Smooth muscle cell (in vitro differentiated cells): ENCODE data around the gene PROX1. TPM values are rescaled to one million over a fixed set of nuclear protein-coding genes. Genes with fewer than 3 reads are reported as not detected.

Experiments
- DNase-seq: peaks from one replicate; lab custom pipeline; 2025; ENCODE audit not compliant: unreplicated experiment; lab: John Stamatoyannopoulos, UW
- H2AFZ ChIP-seq: fragments of 200-600 bp; sonication (generic); 2 replicates; pipeline ENCODE4 v1.6.0; 2016; ENCODE audit warnings: antibody characterized with exemption, low read depth, mild to moderate bottlenecking
- H3F3A ChIP-seq: fragments of 200-600 bp; sonication (generic); 2 replicates; pipeline ENCODE4 v1.6.0; 2017; ENCODE audit warnings: antibody characterized with exemption, low read depth
- H3K27ac ChIP-seq: fragments of 200-600 bp; sonication (generic); 2 replicates; pipeline ENCODE4 v1.5.1; 2016; ENCODE audit warnings: low read depth, mild to moderate bottlenecking
- H3K27me3 ChIP-seq: fragments of 200-600 bp; sonication (generic); 2 replicates; pipeline ENCODE4 v1.6.1; 2016; ENCODE audit warnings: low read depth, mild to moderate bottlenecking
- H3K36me3 ChIP-seq: fragments of 200-600 bp; sonication (generic); 2 replicates; pipeline ENCODE4 v1.5.1; 2016; ENCODE audit warnings: low read depth
- H3K4me1 ChIP-seq: fragments of 200-600 bp; sonication (generic); 2 replicates; pipeline ENCODE4 v1.5.1; 2016; ENCODE audit warnings: low read depth
- H3K4me2 ChIP-seq: fragments of 200-600 bp; sonication (generic); 2 replicates; pipeline ENCODE4 v1.6.0; 2016; ENCODE audit warnings: mild to moderate bottlenecking
- H3K4me3 ChIP-seq: fragments of 200-600 bp; sonication (generic); 2 replicates; pipeline ENCODE4 v1.5.1; 2016; ENCODE audit warnings: mild to moderate bottlenecking
- H3K79me2 ChIP-seq: fragments of 200-600 bp; sonication (generic); 2 replicates; pipeline ENCODE4 v1.6.0; 2016; ENCODE audit warnings: low read depth, mild to moderate bottlenecking
- H3K9ac ChIP-seq: fragments of 200-600 bp; sonication (generic); 2 replicates; pipeline ENCODE4 v1.6.0; 2016; ENCODE audit warnings: low read depth
- H3K9me3 ChIP-seq: fragments of 200-600 bp; sonication (generic); replicated peaks from 2 replicates; pipeline ENCODE4 v1.5.1; 2016; ENCODE audit warnings: low read depth
- H4K20me1 ChIP-seq: fragments of 200-600 bp; sonication (generic); 2 replicates; pipeline ENCODE4 v1.6.0; 2016; ENCODE audit warnings: low read depth
- WGBS: methylation state at CpG from one replicate; pipeline ENCODE4 v1.1.7; 2016; ENCODE audit warnings: low lambda C conversion rate; 5-methylcytosine and 5-hydroxymethylcytosine counted together
- polyA plus RNA-seq: library from polyadenylated mRNA; unstranded; fragments of >200 nt; fragmentation: Nextera tagmentation; extraction: Ambion mirVana; gene quantifications from 2 replicates; pipeline ENCODE4 v1.2.1, GENCODE V29; 2016
- total RNA-seq: library from RNA; depleted of rRNA; stranded (reverse); fragments of >200 nt; gene quantifications from 2 replicates; pipeline ENCODE4 v1.2.3, GENCODE V29; 2014
- TF ChIP-seq, protein P1 (sequence below): fragments of 200-600 bp; sonication (generic); IDR thresholded peaks from 2 replicates; pipeline ENCODE4 v1.5.1; 2017; ENCODE audit warnings: borderline replicate concordance, mild to moderate bottlenecking, antibody characterized with exemption; ENCODE audit not compliant: insufficient read depth, poor library complexity, severe bottlenecking

PROX1 gene
- total and polyA plus RNA-seq, 2 experiments from 2014 or later, result 0.24 to 2.9 TPM

DNA sequence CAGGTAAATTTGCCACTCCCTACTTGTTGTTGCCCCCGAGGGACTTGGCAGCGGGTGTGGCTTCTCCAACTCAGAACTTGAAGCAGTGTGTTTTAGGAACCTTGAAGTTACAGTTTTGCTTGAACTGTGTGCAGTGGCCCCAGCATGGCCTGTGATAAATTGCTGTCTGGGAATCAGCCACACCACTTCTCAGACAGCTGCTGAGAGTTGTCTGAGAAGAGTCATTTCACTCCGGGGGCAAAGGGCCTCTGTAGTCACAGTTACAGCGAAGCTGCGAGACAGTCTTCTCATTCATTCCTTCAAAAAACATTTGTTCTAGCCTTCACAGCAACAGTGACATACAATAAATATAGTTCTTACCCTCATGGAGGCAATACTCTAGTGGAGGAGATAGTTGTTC lies 70.3 kb downstream of the PROX1 start:
- TF ChIP-seq, protein P1, sequence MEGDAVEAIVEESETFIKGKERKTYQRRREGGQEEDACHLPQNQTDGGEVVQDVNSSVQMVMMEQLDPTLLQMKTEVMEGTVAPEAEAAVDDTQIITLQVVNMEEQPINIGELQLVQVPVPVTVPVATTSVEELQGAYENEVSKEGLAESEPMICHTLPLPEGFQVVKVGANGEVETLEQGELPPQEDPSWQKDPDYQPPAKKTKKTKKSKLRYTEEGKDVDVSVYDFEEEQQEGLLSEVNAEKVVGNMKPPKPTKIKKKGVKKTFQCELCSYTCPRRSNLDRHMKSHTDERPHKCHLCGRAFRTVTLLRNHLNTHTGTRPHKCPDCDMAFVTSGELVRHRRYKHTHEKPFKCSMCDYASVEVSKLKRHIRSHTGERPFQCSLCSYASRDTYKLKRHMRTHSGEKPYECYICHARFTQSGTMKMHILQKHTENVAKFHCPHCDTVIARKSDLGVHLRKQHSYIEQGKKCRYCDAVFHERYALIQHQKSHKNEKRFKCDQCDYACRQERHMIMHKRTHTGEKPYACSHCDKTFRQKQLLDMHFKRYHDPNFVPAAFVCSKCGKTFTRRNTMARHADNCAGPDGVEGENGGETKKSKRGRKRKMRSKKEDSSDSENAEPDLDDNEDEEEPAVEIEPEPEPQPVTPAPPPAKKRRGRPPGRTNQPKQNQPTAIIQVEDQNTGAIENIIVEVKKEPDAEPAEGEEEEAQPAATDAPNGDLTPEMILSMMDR, result no peak
- Histone ChIP-seq H3K4me2 (no peak overlapping the region), H2AFZ (no peak overlapping the region), H4K20me1 (no peaks in the 10 kb centered on the region), H3K9ac (no peak overlapping the region), H3K36me3 (no peaks in the 10 kb centered on the region), H3F3A (no peaks in the 10 kb centered on the region), H3K79me2 (no peaks in the 10 kb centered on the region), H3K4me1 (no peaks in the 10 kb centered on the region), H3K9me3 (no peaks in the 10 kb centered on the region), H3K4me3 (no peak overlapping the region), H3K27ac (no peak overlapping the region), H3K27me3 (no peaks in the 10 kb centered on the region)
- 81% methylated on average over 5 of the region's 5 CpGs for WGBS
- no peak for DNase-seq

DNA sequence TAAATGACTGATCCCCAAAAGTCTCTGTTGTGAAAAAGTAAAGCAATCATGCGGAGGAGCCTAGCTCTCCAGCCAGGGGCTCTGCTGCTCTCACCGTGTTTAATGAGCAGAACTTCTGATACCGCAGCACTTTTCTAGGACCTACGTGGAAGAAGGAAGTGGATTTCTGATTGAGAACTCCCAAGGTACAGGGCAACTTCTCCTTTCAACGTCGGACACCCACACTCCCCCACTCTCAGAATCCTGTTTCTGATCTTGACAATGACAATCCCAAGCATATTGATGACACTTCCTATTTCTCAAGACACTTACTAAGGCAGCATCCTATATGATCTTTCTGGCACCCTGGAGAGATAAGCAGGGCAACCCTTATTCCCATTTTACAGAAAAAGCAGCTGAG lies 78.4 kb downstream of the PROX1 start:
- 94% methylated on average over 6 of the region's 6 CpGs for whole genome bisulfite sequencing
- H3K4me3 ChIP-seq, result no peak overlapping the region
- no peak overlapping the region for H3K9ac ChIP-seq
- DNase-seq, result no peak
- no peaks in the 10 kb centered on the region for H3F3A ChIP-seq
- H3K4me2 ChIP-seq, result no peak overlapping the region
- no peaks in the 10 kb centered on the region for H3K9me3 ChIP-seq
- no peak overlapping the region for H3K27ac ChIP-seq
- no peaks in the 10 kb centered on the region for H4K20me1 ChIP-seq
- no peaks in the 10 kb centered on the region for H3K36me3 ChIP-seq
- H3K4me1 ChIP-seq, result no peaks in the 10 kb centered on the region
- peaks cover 5% of the 10 kb centered on the region for H3K27me3 ChIP-seq
- H3K79me2 ChIP-seq, result no peaks in the 10 kb centered on the region
- TF ChIP-seq, protein P1, result no peak
- H2AFZ ChIP-seq, result no peak overlapping the region

DNA sequence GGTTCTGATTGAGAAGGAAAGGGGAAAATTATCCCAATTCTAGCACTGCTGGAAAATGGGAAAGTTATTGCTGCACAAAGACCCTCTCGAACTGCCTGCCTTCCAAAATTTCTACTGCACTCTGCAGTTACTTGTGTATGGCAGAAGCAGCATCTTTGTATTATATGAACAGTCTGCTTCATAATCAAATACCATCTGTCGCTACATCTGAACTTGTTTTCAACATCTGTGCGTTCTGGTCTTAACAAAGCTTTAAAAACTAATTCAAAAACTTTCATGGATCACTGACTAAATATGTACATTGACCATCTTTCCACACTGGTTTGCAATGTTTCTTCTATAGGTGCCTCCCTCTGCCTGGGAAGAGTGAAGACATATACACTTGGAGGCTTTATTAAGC lies 79.2 kb downstream of the PROX1 start:
- Histone ChIP-seq H4K20me1 (no peaks in the 10 kb centered on the region), H3F3A (no peaks in the 10 kb centered on the region), H3K9ac (no peak overlapping the region), H3K9me3 (no peaks in the 10 kb centered on the region), H2AFZ (no peak overlapping the region), H3K4me1 (no peaks in the 10 kb centered on the region), H3K4me2 (no peak overlapping the region), H3K4me3 (no peak overlapping the region), H3K27me3 (peaks cover 5% of the 10 kb centered on the region), H3K36me3 (no peaks in the 10 kb centered on the region), H3K79me2 (no peaks in the 10 kb centered on the region), H3K27ac (no peak overlapping the region)
- DNase-seq, result no peak
- TF ChIP-seq, protein P1, result no peak
- 89% methylated on average over 3 of the region's 3 CpGs for WGBS

DNA sequence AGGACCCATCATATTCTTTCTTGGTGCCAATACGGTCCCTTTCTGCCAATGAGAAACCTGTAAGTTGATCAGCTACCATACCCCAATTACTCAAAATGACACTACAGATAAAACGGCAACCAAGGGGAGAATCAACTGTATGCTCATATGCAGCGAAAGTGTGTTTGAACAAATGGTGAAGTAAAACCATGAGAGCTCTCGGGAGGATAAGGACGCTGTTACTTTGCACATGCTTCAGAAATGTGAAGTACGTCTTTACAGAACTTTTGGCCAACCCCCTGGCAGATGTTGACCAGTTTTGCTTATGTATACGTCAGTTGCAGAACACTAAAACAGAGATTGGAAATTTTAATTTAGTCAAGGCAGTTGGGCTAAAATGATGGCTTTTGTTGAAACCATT lies 79.6 kb downstream of the PROX1 start:
- H4K20me1 ChIP-seq, result no peaks in the 10 kb centered on the region
- H3K27me3 ChIP-seq, result peaks cover 5% of the 10 kb centered on the region
- no peak overlapping the region for H2AFZ ChIP-seq
- no peak overlapping the region for H3K4me3 ChIP-seq
- H3K4me2 ChIP-seq, result no peak overlapping the region
- H3K9ac ChIP-seq, result no peak overlapping the region
- no peaks in the 10 kb centered on the region for H3K4me1 ChIP-seq
- no peak for DNase-seq
- TF ChIP-seq, protein P1, result no peak
- H3K9me3 ChIP-seq, result no peaks in the 10 kb centered on the region
- no peak overlapping the region for H3K27ac ChIP-seq
- H3K36me3 ChIP-seq, result no peaks in the 10 kb centered on the region
- no peaks in the 10 kb centered on the region for H3F3A ChIP-seq
- H3K79me2 ChIP-seq, result no peaks in the 10 kb centered on the region
- 94% methylated on average over 7 of the region's 7 CpGs for WGBS
